ENCODE results near the gene TPRN.
"Not testable (repeated sequence)": the region's sequence is repeated elsewhere in the genome, so short reads cannot be mapped to it uniquely, and the experiment has no call there.

TPRN gene

GRCh38 chr9:137200311-137201204 is at the start of gene TPRN:
TSS of gene TPRN (minus strand) at chr9:137200741. CDS start at chr9:137200711, 30 bp downstream.
- peak; percentile 100 for DNase-seq (ENCODE audit: low spot score)

- DNase-seq (ENCODE audit: low spot score): no peak
These were observed 47.3 kb upstream of the TPRN start for GRCh38 chr9:137247916-137248175.

GRCh38 chr9:137247135-137247915 is 46.8 kb upstream of the TPRN start:
- DNase-seq (ENCODE audit: low spot score): no peak

GRCh38 chr9:137245450-137246421 is 45.2 kb upstream of the TPRN start:
- DNase-seq (ENCODE audit: low spot score): no peak

- DNase-seq (ENCODE audit: low spot score): no peak
These were observed 44.2 kb upstream of the TPRN start for GRCh38 chr9:137244486-137245449.

- no peak for DNase-seq (ENCODE audit: low spot score)
These were observed 43.3 kb upstream of the TPRN start for GRCh38 chr9:137243626-137244485.

- DNase-seq (ENCODE audit: low spot score): not testable (repeated sequence)
These were observed 42.7 kb upstream of the TPRN start for GRCh38 chr9:137243266-137243625.

GRCh38 chr9:137242269-137243203 is 42.0 kb upstream of the TPRN start:
- DNase-seq (ENCODE audit: low spot score): no peak

GRCh38 chr9:137241490-137242268 is 41.1 kb upstream of the TPRN start:
- peak; percentile 88 for DNase-seq (ENCODE audit: low spot score)

GRCh38 chr9:137240841-137241489 is 40.4 kb upstream of the TPRN start, which contains the start of gene TUBB4B:
TSS of gene TUBB4B (plus strand) at chr9:137241287. CDS start at chr9:137241361, 74 bp downstream.
- DNase-seq (ENCODE audit: low spot score): peak; percentile 98

- peak; percentile 85 for DNase-seq (ENCODE audit: low spot score)
These were observed 39.8 kb upstream of the TPRN start for GRCh38 chr9:137240318-137240840.

GRCh38 chr9:137239541-137240200 is 39.1 kb upstream of the TPRN start:
- DNase-seq (ENCODE audit: low spot score): not testable (repeated sequence)

- no peak for DNase-seq (ENCODE audit: low spot score)
These were observed 37.5 kb upstream of the TPRN start for GRCh38 chr9:137237759-137238726.

- no peak for DNase-seq (ENCODE audit: low spot score)
These were observed 36.4 kb upstream of the TPRN start for GRCh38 chr9:137236936-137237421.

Data from AG20443 (cell line).